HCT116 (cell line): ENCODE results near the gene OBP2B. TPM values are rescaled to one million over a fixed set of nuclear protein-coding genes. Genes with fewer than 3 reads are reported as not detected.

Source experiments
- ATAC-seq: fragments of 200-7000 bp; cut with Tn5 transposase; 2 replicates; pipeline ENCODE4 v1.9.1; 2020; ENCODE audit warnings: mild to moderate bottlenecking, moderate library complexity
- BruUV-seq: library from RNA; stranded (reverse); fragments of 400-500 nt; replicated peaks from 2 replicates; lab custom pipeline; 2021; lab: Mats Ljungman, UMichigan
- CTCF ChIA-PET: fragments of 300-600 bp; sonication (Branson Sonifier 250); formaldehyde crosslinking; loops from one replicate; lab custom pipeline; 2021; ENCODE audit warnings: antibody characterized with exemption; lab: Charles Lee
- POLR2A ChIA-PET: fragments of 300-600, 350-600 bp; sonication (Branson Sonifier 250); formaldehyde crosslinking; loops from one replicate; lab custom pipeline; 2021; ENCODE audit warnings: antibody characterized with exemption; lab: Charles Lee
- RAD21 ChIA-PET, 2 experiments: fragments of 300-600 bp; sonication (Branson Sonifier 250); formaldehyde crosslinking; loops; one replicate each; lab custom pipeline; 2023; ENCODE audit warnings: low total read pairs in 2 of 2; ENCODE audit not compliant: uncharacterized antibody in 2 of 2, unreplicated experiment in 2 of 2, low non-redundant PET in 1 of 2; lab: Charles Lee
- DNase-seq: peaks from one replicate; pipeline ENCODE4 v3.0.0-alpha.2; 2010; ENCODE audit warnings: low read depth, low spot score
- H2AFZ ChIP-seq: fragments of 200-600 bp; shearing (Covaris generic), sonication (generic); 2 replicates; pipeline ENCODE4 v1.6.1; 2017; ENCODE audit warnings: low read depth, mixed run types, mixed read lengths, antibody characterized with exemption, low read length; ENCODE audit not compliant: poor library complexity, severe bottlenecking
- H3K27ac ChIP-seq: 2 replicates; pipeline ENCODE4 v1.5.1; 2012; ENCODE audit warnings: low read depth, low read length
- H3K27me3 ChIP-seq: fragments of 200-600 bp; sonication (generic); 2 replicates; pipeline ENCODE4 v1.6.1; 2016; ENCODE audit warnings: mixed run types, low read length, mixed read lengths; ENCODE audit not compliant: insufficient read depth
- H3K36me3 ChIP-seq, 2 experiments: fragments of 200-500 bp in 1 of 2; fragments of 200-600 bp in 1 of 2; sonication (Bioruptor generic) in 1 of 2; sonication (generic) in 1 of 2; 2 replicates each; pipeline versions ENCODE4 v1.5.1 to v1.6.1; 2014 to 2016; ENCODE audit warnings: low read length in 2 of 2, inconsistent platforms in 1 of 2, mixed read lengths in 1 of 2, mixed run types in 1 of 2; ENCODE audit not compliant: insufficient read depth in 2 of 2, control insufficient read depth in 1 of 2
- H3K4me1 ChIP-seq, 2 experiments: fragments of 200-600 bp in 1 of 2; sonication (generic) in 1 of 2; 2 replicates each; pipeline versions ENCODE4 v1.5.1 to v1.6.1; 2012 to 2017; ENCODE audit warnings: low read length in 2 of 2, inconsistent platforms in 1 of 2, mild to moderate bottlenecking in 1 of 2, mixed read lengths in 1 of 2, mixed run types in 1 of 2, moderate library complexity in 1 of 2; ENCODE audit not compliant: insufficient read depth in 2 of 2, control insufficient read depth in 1 of 2
- H3K4me2 ChIP-seq: fragments of 200-600 bp; sonication (generic); 2 replicates; pipeline ENCODE4 v1.6.1; 2017; ENCODE audit warnings: mixed run types, low read length, mixed read lengths
- H3K4me3 ChIP-seq, 2 experiments: fragments of 200-600 bp in 1 of 2; sonication (generic) in 1 of 2; replicated peaks in 1 of 2; 2 replicates each; pipeline ENCODE4 v1.5.1; 2011 to 2016; ENCODE audit warnings: low read length in 2 of 2, control low read depth in 1 of 2, low read depth in 1 of 2, mild to moderate bottlenecking in 1 of 2, mixed read lengths in 1 of 2, mixed run types in 1 of 2
- H3K79me2 ChIP-seq: fragments of 200-600 bp; sonication (generic); 2 replicates; pipeline ENCODE4 v1.6.1; 2017; ENCODE audit warnings: mild to moderate bottlenecking, mixed run types, low read length, moderate library complexity, mixed read lengths; ENCODE audit not compliant: insufficient read depth
- H3K9ac ChIP-seq: fragments of 200-600 bp; sonication (generic); 2 replicates; pipeline ENCODE4 v1.6.1; 2016; ENCODE audit warnings: low read length, mixed read lengths
- H3K9me2 ChIP-seq: fragments of 200-600 bp; sonication (generic), shearing (Covaris generic); 2 replicates; pipeline ENCODE4 v1.6.1; 2017; ENCODE audit warnings: mixed run types, mild to moderate bottlenecking, moderate library complexity; ENCODE audit not compliant: insufficient read depth
- H3K9me3 ChIP-seq, 2 experiments: fragments of 200-500 bp in 1 of 2; fragments of 200-600 bp in 1 of 2; sonication (Bioruptor generic) in 1 of 2; sonication (generic) in 1 of 2; 2 replicates each; pipeline ENCODE4 v1.6.1; 2014 to 2017; ENCODE audit warnings: low read length in 2 of 2, mixed read lengths in 2 of 2, inconsistent platforms in 1 of 2, low read depth in 1 of 2, mild to moderate bottlenecking in 1 of 2, mixed run types in 1 of 2, moderate library complexity in 1 of 2; ENCODE audit not compliant: control insufficient read depth in 1 of 2, insufficient read depth in 1 of 2
- H4K20me1 ChIP-seq: fragments of 200-600 bp; sonication (generic), shearing (Covaris generic); 2 replicates; pipeline ENCODE4 v1.6.1; 2017; ENCODE audit warnings: mixed run types, mild to moderate bottlenecking, moderate library complexity; ENCODE audit not compliant: insufficient read depth
- ATF3 ChIP-seq: IDR thresholded peaks from 2 replicates; pipeline ENCODE4 v1.6.1; 2012
- CBX3 ChIP-seq: IDR thresholded peaks from 2 replicates; pipeline ENCODE4 v1.6.1; 2012; ENCODE audit warnings: low read depth
- CEBPB ChIP-seq: IDR thresholded peaks from 2 replicates; pipeline ENCODE4 v1.6.1; 2012; ENCODE audit warnings: low read depth
- EGR1 ChIP-seq: IDR thresholded peaks from 2 replicates; pipeline ENCODE4 v1.6.1; 2012; ENCODE audit warnings: low read depth
- EZH2phosphoT487 ChIP-seq: fragments of 200-600 bp; IDR thresholded peaks from 2 replicates; pipeline ENCODE4 v1.6.1; 2018; ENCODE audit warnings: antibody characterized with exemption, borderline replicate concordance
- FOSL1 ChIP-seq: IDR thresholded peaks from 2 replicates; pipeline ENCODE4 v1.6.1; 2012; ENCODE audit warnings: low read depth
- POLR2AphosphoS5 ChIP-seq: IDR thresholded peaks from 2 replicates; pipeline ENCODE4 v1.6.1; 2011; ENCODE audit warnings: mild to moderate bottlenecking, low read depth, low read length, moderate library complexity
- REST ChIP-seq: IDR thresholded peaks from 2 replicates; pipeline ENCODE4 v1.6.1; 2012; ENCODE audit warnings: low read depth
- SIN3A ChIP-seq: IDR thresholded peaks from 2 replicates; pipeline ENCODE4 v1.6.1; 2012; ENCODE audit warnings: low read depth
- SRF ChIP-seq: IDR thresholded peaks from 2 replicates; pipeline ENCODE4 v1.6.1; 2012; ENCODE audit warnings: low read depth
- TCF7L2 ChIP-seq: IDR thresholded peaks from 2 replicates; pipeline ENCODE4 v1.7.0; 2011; ENCODE audit warnings: borderline replicate concordance, inconsistent platforms; ENCODE audit not compliant: insufficient read depth, insufficient read length; ENCODE audit errors: extremely low read depth
- ZBTB33 ChIP-seq: IDR thresholded peaks from 2 replicates; pipeline ENCODE4 v1.6.1; 2011; ENCODE audit warnings: mild to moderate bottlenecking, low read length, moderate library complexity; ENCODE audit not compliant: insufficient replicate concordance; ENCODE audit errors: extremely low read depth
- ZNF274 ChIP-seq: fragments of 200-500 bp; sonication (Bioruptor generic); IDR thresholded peaks from 2 replicates; pipeline ENCODE4 v1.6.1; 2014; ENCODE audit warnings: mild to moderate bottlenecking, low read depth, low read length, inconsistent platforms
- intact Hi-C: fragments of 100-400 bp; cut with micrococcal nuclease; formaldehyde crosslinking; loops from 2 replicates; pipeline ENCODE4 v1.10.0; 2022
- total RNA-seq: library from RNA; stranded (reverse); gene quantifications from one replicate; pipeline ENCODE4 v1.2.1, GENCODE V29; 2021; ENCODE audit not compliant: unreplicated experiment

The OBP2B gene
- total RNA-seq, 1 experiment from 2014 or later = not detected

GRCh38 chr9:133256686-133257091, 47.6 kb upstream of the OBP2B start:
- Histone ChIP-seq H3K36me3 (no peaks in the 10 kb centered on the region), H2AFZ (no peak overlapping the region), H3K4me1 (peaks cover 13 to 16% of the 10 kb centered on the region in 2 experiments), H3K9me3 (no peaks in the 10 kb centered on the region), H3K27me3 (no peaks in the 10 kb centered on the region), H3K4me2 (no peak overlapping the region), H3K79me2 (no peaks in the 10 kb centered on the region), H3K9me2 (no peaks in the 10 kb centered on the region), H3K27ac (no peak overlapping the region), H4K20me1 (no peaks in the 10 kb centered on the region), H3K4me3 (no peak overlapping the region), H3K9ac (no peak overlapping the region)
- ChIA-PET POLR2A (no interaction called here), RAD21 (no interaction called here), CTCF (no interaction called here)
- ATAC-seq (no peak), DNase-seq (no peak)
- intact Hi-C loops = no loop called here
- BruUV-seq = no TSS peak
- no peak for TF ChIP-seq CBX3

- Histone ChIP-seq H3K27me3 (no peaks in the 10 kb centered on the region), H3K27ac (no peak overlapping the region), H3K9me3 (no peaks in the 10 kb centered on the region), H3K9ac (no peak overlapping the region), H2AFZ (no peak overlapping the region), H4K20me1 (no peaks in the 10 kb centered on the region), H3K79me2 (no peaks in the 10 kb centered on the region), H3K36me3 (no peaks in the 10 kb centered on the region), H3K4me3 (no peak overlapping the region), H3K4me1 (peaks cover 19 to 22% of the 10 kb centered on the region in 2 experiments), H3K4me2 (no peak overlapping the region), H3K9me2 (no peaks in the 10 kb centered on the region)
- CTCF ChIA-PET = no interaction called here
- POLR2A ChIA-PET = no interaction called here
- intact Hi-C loops = no loop called here
- RAD21 ChIA-PET = no interaction called here
- no peak for ATAC-seq
- BruUV-seq = no TSS peak
- no peak for DNase-seq
- TF ChIP-seq EGR1 (no peak), CEBPB (no peak), TCF7L2 (no peak), FOSL1 (no peak), REST (no peak), ZBTB33 (no peak), ZNF274 (no peak), ATF3 (no peak), SIN3A (no peak), SRF (no peak), EZH2phosphoT487 (no peak), POLR2AphosphoS5 (no peak)
Observed at GRCh38 chr9:133256136-133256461, 47.0 kb upstream of the OBP2B start.
